NCI-H510A (cell line): ENCODE data around the gene DNAJB14.

Experiments
- DNase-seq: peaks from one replicate; lab custom pipeline; 2025; lab: John Stamatoyannopoulos, UW

DNAJB14 gene

GRCh38 chr4:99863804-99864203 is 82.6 kb downstream of the DNAJB14 start:
- peak; percentile 1 for DNase-seq

- no peak for DNase-seq
Observed at GRCh38 chr4:99861120-99861905, 85.1 kb downstream of the DNAJB14 start.

GRCh38 chr4:99860521-99860920 is 85.9 kb downstream of the DNAJB14 start:
- DNase-seq, result no peak

DNA sequence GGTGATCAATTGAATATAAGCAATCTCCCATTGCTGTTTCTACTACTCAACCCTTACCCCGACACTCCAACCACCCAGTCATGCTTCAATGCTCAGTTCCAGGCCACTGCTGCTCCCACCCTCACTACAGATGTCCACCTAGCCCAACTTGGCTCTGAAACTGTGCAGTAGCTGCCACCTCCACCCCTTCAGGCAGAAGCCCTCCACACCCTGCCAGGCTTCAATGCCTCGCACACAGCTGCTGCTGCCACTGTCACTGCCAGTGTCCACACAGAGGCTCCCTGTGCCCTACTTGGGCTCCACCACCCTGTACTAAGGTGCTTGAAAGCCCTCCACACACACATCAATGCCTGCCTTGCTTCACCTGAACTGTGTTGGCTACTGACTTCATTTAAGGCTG is 86.8 kb downstream of the DNAJB14 start:
- peak; percentile 1 for DNase-seq

DNA sequence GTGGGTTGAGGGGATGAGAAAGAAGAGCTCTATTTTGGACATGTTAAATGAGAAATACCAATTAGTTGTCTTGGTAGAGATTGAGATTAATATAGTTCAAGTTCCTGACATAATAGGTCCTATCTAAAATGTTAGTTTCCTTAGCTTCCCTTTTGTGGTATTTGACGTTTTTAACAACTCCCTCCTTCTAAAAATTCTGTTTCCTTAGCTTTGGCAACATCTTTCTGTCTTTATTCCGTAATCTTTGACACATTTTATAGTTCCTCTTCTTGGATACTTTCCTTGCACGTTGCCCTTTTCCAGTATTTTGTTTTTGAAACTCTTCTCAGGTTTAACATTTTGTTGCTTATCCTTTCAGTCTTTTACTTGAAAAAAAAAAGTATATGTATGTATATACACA is 89.1 kb downstream of the DNAJB14 start:
- DNase-seq, result no peak

GRCh38 chr4:99856166-99856565 is 90.3 kb downstream of the DNAJB14 start:
- no peak for DNase-seq

DNA sequence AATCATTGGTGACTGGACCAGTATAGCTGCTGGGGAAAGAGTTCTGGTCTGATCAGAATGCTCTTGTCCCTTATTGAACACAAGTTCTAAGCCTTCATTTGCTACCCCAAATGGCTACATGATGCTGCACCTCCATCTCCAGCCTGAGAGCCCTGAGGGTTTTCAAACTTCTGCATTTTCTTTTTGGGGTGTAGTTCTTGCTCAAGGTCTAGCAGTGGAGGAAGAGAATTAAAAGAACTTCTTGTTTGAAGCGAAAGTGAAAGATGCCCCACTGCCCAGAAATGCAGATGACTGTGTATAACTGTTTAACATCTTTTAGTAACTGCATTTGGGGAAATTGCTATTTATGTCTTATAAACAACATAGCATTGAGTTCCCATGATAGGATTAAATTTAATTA is 90.7 kb downstream of the DNAJB14 start:
- no peak for DNase-seq

DNA sequence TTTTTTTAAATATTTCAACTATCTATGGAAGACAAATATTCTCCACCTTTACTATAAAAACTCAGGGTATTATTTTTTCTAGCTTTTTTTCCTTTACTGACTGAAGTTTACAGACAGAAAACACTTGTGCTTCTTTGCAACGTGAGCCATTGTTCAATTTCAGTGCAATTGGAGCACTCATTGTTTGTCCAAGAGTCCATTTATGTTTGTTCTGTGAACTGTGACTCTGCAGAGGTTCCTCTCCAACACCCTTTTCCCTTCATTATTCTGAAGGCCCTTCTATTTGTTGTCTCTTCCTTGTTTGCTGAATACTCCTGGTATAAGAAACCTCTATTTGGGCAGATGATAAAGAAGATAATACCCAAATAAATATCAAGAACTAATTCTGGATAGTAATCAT is 92.4 kb downstream of the DNAJB14 start:
- DNase-seq, result peak; percentile 2

- no peak for DNase-seq
Observed at GRCh38 chr4:99853190-99853589, 93.2 kb downstream of the DNAJB14 start.

DNA sequence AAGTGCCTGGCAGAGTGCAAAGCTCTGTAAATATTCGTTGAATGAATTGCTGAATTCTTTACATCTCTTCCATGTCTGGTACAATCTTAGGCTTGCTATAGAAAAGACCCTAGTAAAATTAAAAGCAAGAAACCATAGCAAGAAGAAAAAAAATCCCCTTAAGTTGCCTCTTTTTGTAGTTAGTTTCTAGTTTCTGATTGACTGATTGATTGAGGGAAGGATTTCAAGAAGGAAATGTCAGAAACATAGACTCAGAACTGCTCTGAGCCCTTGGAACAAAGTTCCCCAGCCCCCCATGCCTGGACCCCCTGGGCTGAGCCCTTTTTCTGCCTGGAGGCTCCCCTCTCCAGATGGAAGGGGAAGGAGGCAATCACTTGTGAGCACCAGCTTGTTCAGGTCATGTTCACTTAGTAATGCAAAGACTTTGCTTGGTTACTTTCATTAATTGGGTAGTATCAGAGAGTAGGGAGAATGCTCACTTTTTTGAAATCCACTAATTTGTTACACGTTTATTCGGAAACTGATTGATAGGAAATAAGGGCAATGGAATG is 94.1 kb downstream of the DNAJB14 start:
- no peak for DNase-seq

- no peak for DNase-seq
Observed at GRCh38 chr4:99848591-99849001, 97.8 kb downstream of the DNAJB14 start.

- no peak for DNase-seq
Observed at GRCh38 chr4:99847362-99847976, 98.9 kb downstream of the DNAJB14 start.

GRCh38 chr4:99846891-99847290 is 99.5 kb downstream of the DNAJB14 start:
- no peak for DNase-seq
